Activated CD4-positive, alpha-beta T cell treated with anti-CD3 and anti-CD28 coated beads, Interleukin-2, amount 10 ng/mL, durations not matched to agents 7 days and 5 days (primary cell): Measurements from ENCODE around the gene MATK. TPM values are rescaled to one million over a fixed set of nuclear protein-coding genes. Genes with fewer than 3 reads are reported as not detected.

Source experiments
- CTCF ChIA-PET: fragments of 350-600 bp; sonication (Branson Sonifier 250); formaldehyde crosslinking; loops from one replicate; lab custom pipeline; 2021; ENCODE audit warnings: antibody characterized with exemption; lab: Charles Lee
- POLR2A ChIA-PET: fragments of 350-600 bp; sonication (Branson Sonifier 250); formaldehyde crosslinking; loops from one replicate; lab custom pipeline; 2021; ENCODE audit warnings: antibody characterized with exemption; lab: Charles Lee
- DNase-seq: peaks from one replicate; pipeline ENCODE4 v3.0.0-alpha.2; 2020
- H3K27ac Mint-ChIP-seq: one replicate; pipeline ENCODE4 v1.8.0; 2021; ENCODE audit warnings: mild to moderate bottlenecking, moderate library complexity, mixed read lengths
- H3K27me3 Mint-ChIP-seq: one replicate; pipeline ENCODE4 v1.8.0; 2021; ENCODE audit warnings: mixed read lengths
- H3K36me3 Mint-ChIP-seq: one replicate; pipeline ENCODE4 v1.8.0; 2021; ENCODE audit warnings: low read depth, mixed read lengths
- H3K4me1 Mint-ChIP-seq: one replicate; pipeline ENCODE4 v1.8.0; 2021; ENCODE audit warnings: mixed read lengths
- H3K4me3 Mint-ChIP-seq: one replicate; pipeline ENCODE4 v1.8.0; 2021; ENCODE audit warnings: mild to moderate bottlenecking, moderate library complexity, mixed read lengths
- H3K9me3 Mint-ChIP-seq: one replicate; pipeline ENCODE4 v1.8.0; 2021; ENCODE audit warnings: mixed read lengths
- total RNA-seq, 2 experiments: library from RNA; stranded (reverse); gene quantifications; one replicate each; pipeline ENCODE4 v1.2.3, GENCODE V29; 2021

Gene MATK
- total RNA-seq, 2 experiments from 2014 or later = 14.8 to 18.3 TPM

DNA sequence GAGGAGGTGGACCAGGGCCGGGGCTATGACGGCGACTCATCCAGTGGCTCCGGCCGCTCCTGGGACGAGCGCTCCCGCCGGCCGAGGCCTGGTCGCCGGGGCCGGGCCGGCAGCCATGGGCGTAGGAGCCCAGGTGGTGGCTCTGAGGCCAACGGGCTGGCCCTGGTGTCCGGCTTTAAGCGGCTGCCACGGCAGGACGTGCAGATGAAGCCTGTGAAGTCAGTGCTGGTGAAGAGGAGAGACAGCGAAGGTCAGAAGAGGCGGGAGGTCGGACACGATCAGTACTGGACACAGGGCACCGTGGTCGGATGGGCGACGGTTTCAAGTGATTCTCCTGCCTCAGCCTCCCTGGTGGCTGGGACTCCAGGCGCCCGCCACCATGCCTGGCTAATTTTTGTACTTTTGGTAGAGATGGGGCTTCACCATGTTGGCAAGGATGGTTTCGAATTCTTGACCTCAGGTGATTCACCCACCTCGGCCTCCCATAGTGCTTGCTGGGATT, 55.7 kb downstream of the MATK start:
- Mint-ChIP-seq H3K4me3 (no peak overlapping the region), H3K9me3 (no peaks in the 10 kb centered on the region), H3K27ac (no peak overlapping the region), H3K27me3 (no peaks in the 10 kb centered on the region), H3K36me3 (no peaks in the 10 kb centered on the region), H3K4me1 (no peaks in the 10 kb centered on the region)
- CTCF ChIA-PET = no interaction called here
- POLR2A ChIA-PET = no interaction called here
- no peak for DNase-seq

Other genes with a start within 250 kb of the MATK start
- gene TEKTIP1, start 247.2 kb downstream of the MATK start, total RNA-seq = 1 to 10 TPM; 6.5 to 8.7 TPM
- gene MFSD12, start 228.8 kb downstream of the MATK start, total RNA-seq = 10 to 100 TPM; 62.1 to 67.6 TPM
- 10 to 100 TPM; 47.8 to 54.1 TPM for gene HMG20B, start 213.4 kb downstream of the MATK start, total RNA-seq
- gene GIPC3, start 200.9 kb downstream of the MATK start, total RNA-seq = under 1 TPM; 0.57 to 0.71 TPM
- gene TBXA2R, start 179.5 kb downstream of the MATK start, total RNA-seq = under 1 TPM; 0.92 to 1.00 TPM
- gene CACTIN, start 159.6 kb downstream of the MATK start, total RNA-seq = 10 to 100 TPM; 31.8 to 39.1 TPM
- gene PIP5K1C, start 85.9 kb downstream of the MATK start, total RNA-seq = 10 to 100 TPM; 18.7 to 19.5 TPM
- gene TJP3, start 78.0 kb downstream of the MATK start, total RNA-seq = 1 to 10 TPM; 2.7 to 3.5 TPM
- 10 to 100 TPM; 45.8 to 46.2 TPM for gene APBA3, start 24.7 kb downstream of the MATK start, total RNA-seq
- gene MRPL54, start 23.7 kb downstream of the MATK start, total RNA-seq = 10 to 100 TPM; 78.4 to 81.3 TPM
- gene RAX2, start 14.2 kb downstream of the MATK start, total RNA-seq = not detected
- under 1 TPM in 1 of 2 experiments, not detected in 1; 0.37 TPM for gene ZFR2, start 82.7 kb upstream of the MATK start, total RNA-seq
- gene ATCAY, start 94.3 kb upstream of the MATK start, total RNA-seq = not detected
- not detected for gene NMRK2, start 146.7 kb upstream of the MATK start, total RNA-seq
- gene DAPK3, start 184.7 kb upstream of the MATK start, total RNA-seq = 10 to 100 TPM; 35.5 to 41.8 TPM
- 1,000 to 10,000 TPM; 1,428 to 1,492 TPM for gene EEF2, start 199.1 kb upstream of the MATK start, total RNA-seq
- gene PIAS4, start 221.4 kb upstream of the MATK start, total RNA-seq = 10 to 100 TPM; 33.3 to 40.4 TPM